Measurements from ENCODE around the gene ENOSF1. TPM values are rescaled to one million over a fixed set of nuclear protein-coding genes. Genes with fewer than 3 reads are reported as not detected.
"Not testable (repeated sequence)": the region's sequence is repeated elsewhere in the genome, so short reads cannot be mapped to it uniquely, and the experiment has no call there.

The ENOSF1 gene
- total and polyA plus RNA-seq, 5 donors, result 38.7 to 59.8 (median 44.3) TPM

DNA sequence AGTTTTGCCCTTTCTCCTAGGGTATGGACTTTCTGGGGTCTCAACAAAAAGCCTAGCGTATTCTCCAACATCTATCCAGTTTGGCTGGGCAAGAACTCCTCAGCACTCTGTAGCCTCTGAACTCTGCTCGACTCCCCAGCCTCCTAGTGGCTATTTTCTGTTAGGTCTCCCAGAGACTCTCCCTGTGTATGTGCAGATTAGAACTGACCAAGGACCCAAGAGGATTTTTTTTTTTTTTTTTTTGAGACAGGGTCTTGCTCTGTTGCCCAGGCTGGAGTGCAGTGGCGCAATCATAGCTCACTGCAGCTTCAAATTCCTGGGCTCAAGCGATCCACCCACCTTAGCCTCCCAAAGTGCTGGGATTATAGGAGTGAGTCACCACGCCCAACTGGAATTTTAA is 17.7 kb upstream of the ENOSF1 start:
- WGBS, result 96% methylated on average over 5 of the region's 5 CpGs
- H3K27me3 ChIP-seq (ENCODE audit: control insufficient read depth, insufficient read depth); H3K4me3 ChIP-seq (ENCODE audit: low read length); H3K27ac ChIP-seq (ENCODE audit: low read length); DNase-seq; H3K4me1 ChIP-seq (ENCODE audit: control insufficient read depth, insufficient read depth, low read length); H3K9me3 ChIP-seq (ENCODE audit: control insufficient read depth, low read length); intact Hi-C loops (cut with DNase I); ATAC-seq: not testable (repeated sequence)

DNA sequence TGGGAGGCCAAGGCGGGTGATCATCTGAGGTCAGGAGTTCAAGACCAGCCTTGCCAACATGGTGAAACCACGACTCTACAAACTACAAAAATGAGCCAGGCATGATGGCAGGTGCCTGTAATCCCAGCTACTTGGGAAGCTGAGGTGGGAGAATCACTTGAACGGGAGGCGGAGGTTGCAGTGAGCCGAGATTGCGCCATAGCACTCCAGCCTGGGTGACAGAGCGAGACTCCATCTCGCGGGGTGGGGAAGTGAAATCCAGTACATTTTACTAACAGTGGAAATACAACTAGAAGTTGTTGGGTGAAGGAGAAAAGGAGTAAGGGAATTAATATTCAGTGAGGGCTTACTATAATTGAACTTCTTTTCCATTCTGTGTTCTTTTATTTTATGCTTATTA is 13.2 kb upstream of the ENOSF1 start:
- Histone ChIP-seq H3K9me3 (ENCODE audit: control insufficient read depth, low read length) (no peaks in the 10 kb centered on the region), H3K27me3 (ENCODE audit: control insufficient read depth, insufficient read depth) (no peaks in the 10 kb centered on the region), H3K27ac (ENCODE audit: low read length) (no peak overlapping the region), H3K4me1 (ENCODE audit: control insufficient read depth, insufficient read depth, low read length) (no peaks in the 10 kb centered on the region), H3K4me3 (ENCODE audit: low read length) (no peak overlapping the region)
- 93% methylated on average over 9 of the region's 9 CpGs for WGBS
- ATAC-seq (no peak), DNase-seq (no peak)
- intact Hi-C loops (cut with DNase I), result no loop called here

DNA sequence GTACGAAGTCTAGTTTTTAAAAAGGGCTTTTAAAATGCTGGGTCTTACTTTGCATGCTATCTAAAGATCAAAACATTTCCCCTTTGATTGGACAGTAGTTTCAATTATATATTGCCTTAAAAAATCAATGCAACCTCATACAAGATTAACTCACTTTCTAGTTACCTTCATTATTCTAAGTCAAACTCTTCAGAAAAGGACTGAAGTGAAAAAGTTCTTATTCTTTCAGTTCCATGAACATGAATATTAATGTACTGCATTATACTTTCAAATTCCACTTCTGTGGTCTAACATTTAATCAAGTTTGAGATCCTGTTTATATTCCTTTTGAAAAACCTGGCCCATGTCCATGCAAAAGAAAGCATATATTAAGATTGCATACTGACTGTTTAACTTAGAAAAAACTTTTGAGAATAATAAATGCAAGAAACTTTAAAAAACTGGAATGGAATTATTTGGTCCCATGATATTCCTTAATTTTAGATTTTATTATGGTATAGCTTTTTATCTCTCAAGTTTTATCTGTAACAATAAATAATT is 11.2 kb upstream of the ENOSF1 start:
- H3K27me3 ChIP-seq (ENCODE audit: control insufficient read depth, insufficient read depth), result no peaks in the 10 kb centered on the region
- WGBS, result 92% methylated on average over 1 of the region's 1 CpG
- no peaks in the 10 kb centered on the region for H3K4me1 ChIP-seq (ENCODE audit: control insufficient read depth, insufficient read depth, low read length)
- intact Hi-C loops (cut with DNase I), result no loop called here
- ATAC-seq (no peak), DNase-seq (no peak)
- H3K4me3 ChIP-seq (ENCODE audit: low read length), result no peak overlapping the region
- H3K27ac ChIP-seq (ENCODE audit: low read length), result no peak overlapping the region
- H3K9me3 ChIP-seq (ENCODE audit: control insufficient read depth, low read length), result no peaks in the 10 kb centered on the region

DNA sequence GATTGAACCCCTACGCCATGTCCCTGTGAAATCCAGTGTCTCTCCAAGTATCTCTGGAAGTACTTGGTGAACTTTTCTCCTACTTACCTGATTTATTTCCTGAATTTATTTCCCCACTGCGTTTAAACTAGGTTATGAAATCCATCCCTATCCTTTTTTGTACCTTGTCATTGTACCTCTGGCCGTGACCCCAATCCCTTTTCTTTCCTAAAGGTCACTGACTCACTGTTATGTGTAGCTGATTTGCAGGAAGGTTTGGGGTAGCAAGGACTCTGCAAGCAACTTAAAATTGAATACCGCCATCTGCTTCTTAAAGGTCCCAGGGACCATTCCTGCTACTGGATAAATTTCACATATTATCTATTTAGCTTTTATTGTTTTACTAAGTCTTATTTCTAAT is 4.6 kb upstream of the ENOSF1 start:
- intact Hi-C loops (cut with DNase I), result no loop called here
- no peak for ATAC-seq

GRCh38 chr18:715626-716025 is 3.2 kb upstream of the ENOSF1 start:
- DNase-seq (no peak), ATAC-seq (no peak)
- no peaks in the 10 kb centered on the region for H3K9me3 ChIP-seq (ENCODE audit: control insufficient read depth, low read length)
- 60% methylated on average over 1 of the region's 1 CpG for WGBS
- peaks cover 3% of the 10 kb centered on the region for H3K4me1 ChIP-seq (ENCODE audit: control insufficient read depth, insufficient read depth, low read length)
- intact Hi-C loops (cut with DNase I), result no loop called here
- H3K27me3 ChIP-seq (ENCODE audit: control insufficient read depth, insufficient read depth), result no peaks in the 10 kb centered on the region
- no peak overlapping the region for H3K27ac ChIP-seq (ENCODE audit: low read length)
- H3K4me3 ChIP-seq (ENCODE audit: low read length), result no peak overlapping the region

More for the DNA sequence above, 4.6 kb upstream of the ENOSF1 start:
- no peaks in the 10 kb centered on the region for H3K9me3 ChIP-seq (ENCODE audit: control insufficient read depth, low read length)
- WGBS, result 93% methylated on average over 4 of the region's 4 CpGs
- no peak overlapping the region for H3K27ac ChIP-seq (ENCODE audit: low read length)
- DNase-seq, result no peak
- no peaks in the 10 kb centered on the region for H3K27me3 ChIP-seq (ENCODE audit: control insufficient read depth, insufficient read depth)
- no peak overlapping the region for H3K4me3 ChIP-seq (ENCODE audit: low read length)
- no peaks in the 10 kb centered on the region for H3K4me1 ChIP-seq (ENCODE audit: control insufficient read depth, insufficient read depth, low read length)

DNA sequence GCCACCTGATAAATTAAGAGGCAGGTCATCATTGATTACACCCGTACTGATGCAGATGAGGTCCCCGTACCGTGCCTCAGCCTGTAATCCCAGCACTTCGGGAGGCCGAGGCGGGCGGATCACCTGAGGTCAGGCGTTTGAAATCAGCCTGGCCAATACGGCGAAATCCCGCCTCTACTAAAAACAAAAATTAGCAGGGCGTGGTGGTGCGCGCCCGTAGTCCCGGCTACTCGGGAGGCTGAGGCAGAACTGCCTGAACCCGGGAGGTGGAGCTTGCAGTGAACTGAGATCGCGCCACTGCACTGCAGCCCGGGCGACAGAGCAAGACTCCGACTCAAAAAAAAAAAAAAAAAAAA is 683 bp upstream of the ENOSF1 start:
- H3K9me3 ChIP-seq (ENCODE audit: control insufficient read depth, low read length), result no peaks in the 10 kb centered on the region
- 88% methylated on average over 23 of the region's 23 CpGs for WGBS
- H3K4me3 ChIP-seq (ENCODE audit: low read length), result no peak overlapping the region
- peaks cover 7% of the 10 kb centered on the region for H3K4me1 ChIP-seq (ENCODE audit: control insufficient read depth, insufficient read depth, low read length)
- H3K27me3 ChIP-seq (ENCODE audit: control insufficient read depth, insufficient read depth), result no peaks in the 10 kb centered on the region
- intact Hi-C loops (cut with DNase I), result no loop called here
- DNase-seq (peak in 1 of 3 donors; percentile 43), ATAC-seq (no peak)
- H3K27ac ChIP-seq (ENCODE audit: low read length), result peak overlapping the region; percentile 45

DNA sequence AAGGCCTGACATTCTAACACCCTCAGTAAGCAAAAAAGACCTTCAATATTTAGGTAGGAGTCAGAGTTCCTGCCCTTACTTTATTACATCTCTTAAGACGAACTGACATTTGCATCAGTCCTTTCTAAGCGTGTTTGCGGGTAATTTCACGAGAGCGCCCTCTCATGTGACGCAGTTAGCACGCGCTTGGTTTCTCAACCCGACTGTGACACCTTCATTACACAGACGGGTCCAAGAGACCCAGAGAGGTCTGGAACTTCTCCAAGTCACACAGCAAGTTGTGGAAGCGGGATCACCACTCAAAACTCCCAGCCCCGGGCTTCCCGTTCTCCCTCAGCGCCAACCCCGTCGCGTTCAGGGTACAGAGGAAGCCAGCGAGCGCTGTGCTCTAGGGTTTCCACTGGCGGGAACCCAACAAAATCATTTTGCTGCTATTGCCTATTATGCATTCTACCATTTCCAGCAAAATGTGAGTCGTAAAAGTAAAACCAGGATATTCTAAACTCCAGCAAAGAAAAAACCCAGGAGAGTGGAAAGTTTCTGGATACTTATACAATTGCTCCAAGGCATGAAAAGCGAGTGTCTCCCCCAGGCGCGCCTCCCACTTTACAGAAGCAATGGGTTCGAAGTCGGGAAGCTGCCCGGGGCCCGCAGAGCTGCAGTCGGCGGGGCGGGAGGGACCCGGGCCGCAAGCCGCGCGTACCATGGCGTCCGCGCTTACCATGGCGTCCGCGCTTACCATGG is 601 bp downstream of the ENOSF1 start:
- DNase-seq, result peak; percentile 76 to 81 (median 76)
- WGBS, result under 1% methylated on average over 42 of the region's 42 CpGs
- Histone ChIP-seq H3K4me3 (ENCODE audit: low read length) (peak overlapping the region; percentile 74), H3K4me1 (ENCODE audit: control insufficient read depth, insufficient read depth, low read length) (peaks cover 7% of the 10 kb centered on the region), H3K27me3 (ENCODE audit: control insufficient read depth, insufficient read depth) (no peaks in the 10 kb centered on the region), H3K9me3 (ENCODE audit: control insufficient read depth, low read length) (no peaks in the 10 kb centered on the region), H3K27ac (ENCODE audit: low read length) (peak overlapping the region; percentile 69)
- ATAC-seq, result peak; percentile 64 to 72
- intact Hi-C loops (cut with DNase I), result no loop called here

GRCh38 chr18:711310-711656 is 1.1 kb downstream of the ENOSF1 start:
- Histone ChIP-seq H3K9me3 (ENCODE audit: control insufficient read depth, low read length) (no peaks in the 10 kb centered on the region), H3K4me1 (ENCODE audit: control insufficient read depth, insufficient read depth, low read length) (peaks cover 7% of the 10 kb centered on the region), H3K27me3 (ENCODE audit: control insufficient read depth, insufficient read depth) (no peaks in the 10 kb centered on the region), H3K27ac (ENCODE audit: low read length) (peak overlapping the region; percentile 69), H3K4me3 (ENCODE audit: low read length) (peak overlapping the region; percentile 74)
- no peak for DNase-seq
- peak; percentile 20 to 22 for ATAC-seq
- intact Hi-C loops (cut with DNase I), result no loop called here
- WGBS, result 7% methylated on average over 8 of the region's 8 CpGs

DNA sequence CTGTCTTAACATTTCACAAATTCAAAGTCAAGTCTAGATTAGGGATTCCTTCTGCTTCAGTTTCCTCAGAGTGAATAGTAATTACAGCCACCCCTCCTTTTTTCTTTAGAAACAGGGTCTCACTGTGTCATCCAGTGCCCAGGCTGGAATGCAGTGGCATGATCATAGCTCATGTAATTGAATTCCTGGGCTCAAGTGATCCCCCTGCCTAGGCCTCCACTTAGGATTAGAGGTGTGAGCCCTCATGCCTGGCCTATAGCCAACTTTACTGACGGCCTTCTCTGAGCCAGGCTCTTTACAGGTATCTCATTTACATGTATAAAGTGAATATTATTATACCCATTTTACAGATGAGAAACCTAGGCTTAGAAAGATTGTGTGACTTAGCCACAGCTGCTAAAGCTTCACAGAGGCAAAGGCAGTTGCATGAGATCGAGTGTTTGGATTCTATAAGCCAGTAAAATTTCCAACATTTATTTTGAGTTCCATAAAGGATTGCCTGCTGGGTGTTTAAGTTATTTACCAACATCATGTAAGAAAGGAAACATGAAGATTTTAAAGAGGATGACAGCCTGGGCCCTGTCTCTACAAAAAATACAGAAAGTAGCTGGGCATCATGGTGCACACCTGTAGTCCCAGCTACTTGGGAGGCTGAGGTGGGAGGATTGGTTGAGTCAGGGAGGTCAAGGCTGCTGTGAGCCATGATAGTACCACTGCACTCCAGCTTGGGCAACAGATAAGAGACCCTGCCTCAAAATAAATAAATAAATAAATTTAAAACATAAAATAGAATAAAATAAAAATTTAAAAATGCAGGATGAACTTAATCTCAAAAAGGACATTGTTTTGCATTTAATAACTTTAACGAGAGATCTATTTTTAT is 1.8 kb downstream of the ENOSF1 start:
- 73% methylated on average over 3 of the region's 3 CpGs for WGBS
- intact Hi-C loops (cut with DNase I), result no loop called here
- Histone ChIP-seq H3K27me3 (ENCODE audit: control insufficient read depth, insufficient read depth) (no peaks in the 10 kb centered on the region), H3K9me3 (ENCODE audit: control insufficient read depth, low read length) (no peaks in the 10 kb centered on the region), H3K4me1 (ENCODE audit: control insufficient read depth, insufficient read depth, low read length) (peaks cover 7% of the 10 kb centered on the region), H3K4me3 (ENCODE audit: low read length) (peak overlapping the region; percentile 74), H3K27ac (ENCODE audit: low read length) (no peak overlapping the region)
- DNase-seq (no peak), ATAC-seq (no peak)

DNA sequence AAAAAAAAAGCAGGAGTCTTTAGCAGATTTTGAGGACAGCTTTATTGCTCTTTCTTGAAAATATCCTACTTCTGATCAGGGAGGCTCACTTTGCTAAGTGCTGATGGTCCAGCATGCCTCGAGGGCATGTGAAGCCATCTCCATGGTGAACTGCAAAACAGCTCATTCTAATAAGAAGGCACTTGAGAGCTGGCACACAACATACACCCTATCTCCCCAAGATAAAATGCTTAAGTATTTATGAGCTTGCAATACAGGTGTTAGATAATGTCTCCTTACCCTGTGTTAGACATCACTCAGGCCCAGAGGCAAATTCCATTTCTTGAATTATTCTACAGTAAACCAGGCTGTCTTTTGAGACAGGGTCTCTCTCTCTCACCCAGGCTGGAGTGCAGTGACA is 2.7 kb downstream of the ENOSF1 start:
- intact Hi-C loops (cut with DNase I), result loop anchor here in 1 of 4 donors (10.0 kb wide), 1 partner anchor 85 kb away; no protein-coding TSS in a partner anchor
- H3K4me3 ChIP-seq (ENCODE audit: low read length), result no peak overlapping the region
- no peaks in the 10 kb centered on the region for H3K27me3 ChIP-seq (ENCODE audit: control insufficient read depth, insufficient read depth)
- whole genome bisulfite sequencing, result 77% methylated on average over 1 of the region's 1 CpG
- DNase-seq (no peak), ATAC-seq (peak in 1 of 2 donors; percentile 15)
- peaks cover 7% of the 10 kb centered on the region for H3K4me1 ChIP-seq (ENCODE audit: control insufficient read depth, insufficient read depth, low read length)
- no peak overlapping the region for H3K27ac ChIP-seq (ENCODE audit: low read length)
- no peaks in the 10 kb centered on the region for H3K9me3 ChIP-seq (ENCODE audit: control insufficient read depth, low read length)

DNA sequence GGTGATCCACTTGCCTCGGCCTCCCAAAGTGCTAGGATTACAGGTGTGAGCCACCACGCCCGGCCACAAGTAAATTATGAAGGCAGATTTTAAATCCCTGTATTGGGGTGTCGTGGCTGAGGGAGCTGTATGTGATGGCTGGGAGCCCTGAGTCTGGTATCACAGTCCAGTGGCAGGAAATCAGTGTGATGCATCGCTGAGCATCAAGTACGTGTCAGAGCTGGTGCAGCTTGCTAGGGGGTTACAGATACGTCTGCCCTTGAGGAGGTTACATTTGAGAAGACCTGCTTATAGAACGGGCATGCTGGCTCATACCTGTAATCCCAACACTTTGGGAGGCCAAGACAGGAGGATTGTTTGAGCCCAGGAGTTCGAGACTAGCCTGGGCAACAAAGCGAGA is 4.3 kb downstream of the ENOSF1 start:
- Histone ChIP-seq H3K4me3 (ENCODE audit: low read length) (no peak overlapping the region), H3K9me3 (ENCODE audit: control insufficient read depth, low read length) (no peaks in the 10 kb centered on the region), H3K27ac (ENCODE audit: low read length) (no peak overlapping the region), H3K27me3 (ENCODE audit: control insufficient read depth, insufficient read depth) (no peaks in the 10 kb centered on the region), H3K4me1 (ENCODE audit: control insufficient read depth, insufficient read depth, low read length) (peaks cover 7% of the 10 kb centered on the region)
- DNase-seq (no peak), ATAC-seq (no peak)
- WGBS, result 90% methylated on average over 10 of the region's 10 CpGs
- intact Hi-C loops (cut with DNase I), result loop anchor here in 1 of 4 donors (10.0 kb wide), 1 partner anchor 83 kb away; no protein-coding TSS in a partner anchor

Data from right cardiac atrium (tissue), 5 donors.